Measurements from ENCODE around the gene RAP1A.

Gene RAP1A

DNA sequence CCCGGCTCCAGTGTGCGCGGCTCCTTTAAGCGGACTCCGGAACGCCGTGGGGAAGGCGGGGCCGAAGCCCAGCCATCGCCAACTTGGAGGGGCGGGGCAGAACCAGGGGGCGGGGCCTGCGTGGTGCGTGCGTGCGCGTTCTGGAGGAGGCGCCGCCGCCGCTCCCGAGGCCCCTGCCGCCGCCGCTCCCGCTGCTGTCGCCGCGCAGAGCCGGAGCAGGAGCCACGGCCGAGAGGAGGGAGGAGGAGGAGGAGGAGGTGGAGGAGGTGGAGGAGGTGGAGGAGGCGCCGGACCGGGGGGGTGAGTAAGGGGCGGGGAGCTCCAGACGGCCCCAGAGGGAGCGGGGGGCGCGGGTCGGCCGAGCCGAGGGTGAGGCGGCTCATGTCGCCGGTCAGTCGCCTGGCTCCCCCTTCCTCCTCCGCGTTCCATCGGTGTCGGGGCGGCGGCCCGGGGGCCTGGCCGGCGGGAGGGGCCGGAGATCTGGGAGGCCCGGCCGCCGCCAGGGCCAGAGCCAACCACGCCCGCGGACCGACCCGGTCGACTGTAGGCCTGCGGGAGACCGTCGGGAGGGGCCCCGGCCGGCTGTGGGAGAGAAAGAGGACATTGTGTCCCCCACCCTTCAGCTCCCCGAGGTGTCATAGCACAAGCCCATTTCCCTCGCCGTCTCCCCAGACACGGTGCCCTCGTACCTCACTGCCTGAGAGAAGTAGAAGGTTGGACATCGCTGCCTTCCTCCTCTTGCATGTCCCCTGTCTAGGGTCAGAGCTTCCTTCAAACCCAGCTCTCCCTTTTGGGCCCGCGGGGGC lies at the start of gene RAP1A:
TSS of gene RAP1A (plus strand) at position 155 of the 806 bp plus-strand sequence. CDS start 71,572 bp downstream, outside the sequence.
- no peak for FAIRE-seq

DNA sequence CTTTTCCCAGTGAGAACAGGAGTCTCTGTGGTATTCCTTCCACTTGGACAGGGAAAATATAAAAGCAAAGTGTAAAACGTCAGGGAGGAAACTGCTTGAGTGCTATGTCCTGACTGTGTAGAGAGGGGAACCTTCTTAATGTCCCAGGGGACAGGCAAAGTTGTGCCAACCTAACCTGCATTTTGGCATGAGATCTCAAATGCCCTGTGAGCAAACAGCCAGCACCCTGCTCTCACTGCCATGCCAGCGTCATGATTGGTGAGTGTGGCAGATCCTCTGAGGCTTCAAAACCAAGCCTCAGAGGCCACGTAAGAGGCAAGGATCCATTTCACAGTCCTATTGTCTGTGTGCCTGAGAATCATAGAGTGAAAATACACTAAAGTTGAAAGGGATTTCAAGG lies 49.7 kb upstream of the RAP1A start:
- FAIRE-seq = no peak

DNA sequence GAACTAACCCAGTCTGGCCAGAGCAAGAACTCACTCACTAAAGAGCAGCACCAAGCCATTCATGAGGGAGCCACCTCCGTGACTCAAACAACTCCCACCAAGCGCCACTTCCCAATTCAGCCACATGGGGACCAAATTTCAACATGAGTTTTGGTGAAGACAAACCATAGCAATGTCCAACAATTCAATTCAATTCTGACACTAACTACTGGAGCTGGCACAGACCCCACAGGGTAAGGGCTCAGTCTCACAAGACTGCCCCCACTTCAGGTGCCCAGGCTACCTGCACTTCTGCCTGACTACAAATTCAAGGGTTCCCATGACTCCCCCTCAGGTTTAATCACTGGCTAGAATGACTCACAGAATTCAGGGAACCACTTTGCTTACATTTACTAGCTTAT lies 48.8 kb upstream of the RAP1A start:
- FAIRE-seq = no peak

DNA sequence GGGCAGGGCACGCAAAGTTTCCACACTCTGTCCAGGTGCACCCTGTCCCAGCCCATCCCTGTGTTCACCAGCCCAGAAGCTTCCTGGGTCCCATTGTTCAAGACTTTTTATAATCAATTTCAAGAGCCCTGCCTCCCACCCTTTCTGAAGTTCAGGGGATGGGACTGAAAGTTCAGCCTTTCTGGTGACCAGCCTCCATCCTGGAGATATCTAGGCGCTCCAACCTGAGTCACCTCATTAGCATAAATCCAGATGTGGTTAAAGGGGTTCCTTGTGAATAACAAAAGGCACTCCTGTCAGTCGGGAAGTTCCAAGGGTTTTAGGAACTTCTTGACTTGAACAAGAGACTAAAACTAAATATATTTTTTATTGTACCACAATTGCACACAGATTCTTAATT lies 48.4 kb upstream of the RAP1A start:
- FAIRE-seq = no peak

DNA sequence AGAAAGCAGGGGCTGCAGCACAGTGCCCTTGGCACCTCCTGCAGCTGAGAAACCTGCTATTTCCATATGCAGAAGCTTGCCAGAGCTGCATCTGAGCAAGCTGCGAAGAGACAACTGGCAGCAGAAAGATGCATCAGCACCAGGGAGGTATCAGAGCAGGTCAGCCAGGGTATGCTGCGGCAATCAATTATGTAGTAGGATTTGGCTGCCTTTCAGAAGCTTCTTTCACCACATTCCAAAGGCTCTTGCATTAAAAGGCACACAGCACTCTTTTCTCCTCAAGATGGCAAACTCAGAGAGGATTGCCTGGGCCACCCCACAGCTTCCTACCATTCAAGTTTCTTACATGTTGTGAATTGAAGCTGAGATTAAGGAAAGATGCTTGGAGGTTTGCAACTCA lies 47.6 kb upstream of the RAP1A start:
- FAIRE-seq = no peak

DNA sequence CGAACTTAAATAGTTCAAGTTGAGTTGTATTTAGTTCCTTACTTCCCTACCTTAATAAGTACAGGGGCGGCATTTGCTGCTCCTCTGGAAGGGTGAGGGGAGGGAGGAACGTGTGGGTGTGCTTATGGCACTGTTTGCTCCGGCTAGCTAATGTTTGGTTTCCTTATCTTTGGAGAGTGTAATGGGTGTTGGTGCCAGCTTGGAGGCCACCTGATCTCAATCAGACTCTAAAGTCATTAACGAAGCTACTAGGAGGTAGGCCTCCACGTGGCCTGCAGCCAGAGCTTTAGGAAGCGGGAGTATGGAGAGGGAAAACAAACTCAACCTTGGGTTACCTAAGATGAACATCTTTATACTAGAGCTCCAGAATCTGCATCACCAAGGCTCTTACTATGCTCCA lies 43.0 kb upstream of the RAP1A start:
- FAIRE-seq = no peak

DNA sequence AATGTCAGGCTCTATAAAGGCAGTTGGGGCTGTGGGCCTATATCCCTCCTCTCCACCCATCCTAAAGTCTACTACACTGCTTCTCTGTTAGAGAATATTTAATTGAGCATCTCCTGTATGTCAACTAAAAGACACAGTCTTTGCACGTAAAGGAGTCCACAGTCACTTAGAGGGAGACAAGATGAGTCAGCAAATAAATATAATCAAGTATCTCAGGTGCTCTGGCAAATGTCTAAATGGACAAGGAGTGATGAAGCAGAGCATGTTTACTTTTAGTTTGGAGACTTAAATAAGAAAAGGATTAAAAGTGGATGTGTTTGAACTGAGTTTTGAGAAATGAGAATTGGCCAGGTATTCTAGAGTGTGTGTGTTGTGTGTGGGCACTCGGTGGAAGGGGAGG lies 41.8 kb upstream of the RAP1A start:
- FAIRE-seq = no peak

DNA sequence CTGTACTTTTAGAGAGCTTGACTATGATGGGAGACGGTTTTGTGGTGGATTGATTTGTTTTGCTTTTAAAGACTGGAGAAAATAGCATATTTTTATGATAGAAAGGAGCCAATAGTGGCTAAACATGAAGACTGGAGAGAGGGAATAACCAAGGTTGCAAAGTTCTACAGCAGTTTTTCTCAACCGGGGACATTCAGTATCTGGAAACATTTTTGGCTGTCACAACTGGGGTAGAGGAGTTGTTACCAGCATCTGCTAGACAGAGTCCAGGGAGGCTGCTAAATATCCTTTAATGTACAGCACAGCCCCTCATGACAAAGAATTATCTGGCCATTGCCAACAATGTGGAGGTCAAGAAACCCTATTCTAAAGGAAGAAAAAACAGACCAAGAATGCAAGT lies 38.4 kb upstream of the RAP1A start:
- FAIRE-seq = no peak

DNA sequence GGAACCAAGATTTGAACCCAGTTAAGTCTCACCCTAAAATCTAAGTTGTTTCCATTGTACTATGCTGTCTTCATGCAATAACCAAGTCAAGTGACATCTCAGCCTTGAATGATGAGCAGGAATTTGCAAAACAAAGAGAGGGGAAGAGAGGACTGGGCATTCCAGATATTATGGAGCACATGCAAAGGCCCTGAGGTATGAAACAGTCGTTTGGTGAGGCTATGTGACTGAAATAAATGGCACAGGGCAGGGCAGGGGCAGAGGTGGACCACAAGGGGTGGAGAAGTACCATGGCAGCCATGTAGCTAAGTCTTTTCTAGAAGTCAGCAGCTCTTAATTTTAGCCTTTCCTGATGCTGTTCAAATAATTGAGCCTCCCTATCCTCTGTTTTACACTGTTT lies 37.6 kb upstream of the RAP1A start:
- no peak for FAIRE-seq

DNA sequence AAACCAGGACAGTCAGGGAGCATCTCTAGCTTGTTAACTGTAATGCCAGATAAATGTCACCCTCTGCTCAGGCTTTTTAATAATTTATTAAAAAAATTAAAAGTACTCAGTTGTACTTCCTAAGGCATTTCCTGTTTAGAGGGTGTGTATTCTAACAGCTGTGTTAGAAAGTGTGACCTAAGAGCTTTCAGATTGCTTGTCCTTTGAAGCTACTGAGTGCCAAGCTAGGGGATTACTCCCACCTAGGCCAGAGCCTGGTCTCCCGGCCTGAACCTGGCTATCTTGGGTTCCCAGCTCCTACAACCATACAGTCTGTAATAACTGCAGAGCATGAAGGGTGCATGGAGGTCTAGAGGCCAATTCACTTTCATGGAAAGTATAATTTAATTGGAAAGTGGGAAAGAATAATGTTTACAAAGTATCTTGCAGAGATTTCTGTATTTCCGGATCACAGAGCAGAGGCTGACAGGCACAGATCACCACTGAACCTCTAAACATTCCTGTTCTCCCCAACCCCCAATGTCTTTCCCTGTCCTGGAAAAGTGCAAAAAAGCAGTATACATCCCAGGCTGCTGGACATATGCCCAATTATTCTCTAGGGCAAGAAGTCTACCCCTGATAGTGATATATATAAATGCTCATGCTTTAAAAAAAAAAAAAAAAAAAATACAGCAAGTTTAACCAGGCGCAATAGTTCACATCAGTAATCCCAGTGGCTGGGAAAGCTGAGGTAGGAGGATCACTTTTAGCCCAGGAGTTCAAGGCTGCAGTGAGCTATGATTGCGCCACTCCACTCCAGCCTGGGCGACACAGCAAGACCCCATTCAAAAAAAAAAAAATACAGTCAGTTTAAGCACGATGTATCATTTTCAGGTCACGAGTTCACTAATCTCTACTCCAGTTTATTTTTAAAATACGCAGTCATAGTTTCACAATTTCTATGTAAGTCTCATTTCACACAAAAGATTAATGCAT lies 36.7 kb upstream of the RAP1A start:
- FAIRE-seq = no peak

DNA sequence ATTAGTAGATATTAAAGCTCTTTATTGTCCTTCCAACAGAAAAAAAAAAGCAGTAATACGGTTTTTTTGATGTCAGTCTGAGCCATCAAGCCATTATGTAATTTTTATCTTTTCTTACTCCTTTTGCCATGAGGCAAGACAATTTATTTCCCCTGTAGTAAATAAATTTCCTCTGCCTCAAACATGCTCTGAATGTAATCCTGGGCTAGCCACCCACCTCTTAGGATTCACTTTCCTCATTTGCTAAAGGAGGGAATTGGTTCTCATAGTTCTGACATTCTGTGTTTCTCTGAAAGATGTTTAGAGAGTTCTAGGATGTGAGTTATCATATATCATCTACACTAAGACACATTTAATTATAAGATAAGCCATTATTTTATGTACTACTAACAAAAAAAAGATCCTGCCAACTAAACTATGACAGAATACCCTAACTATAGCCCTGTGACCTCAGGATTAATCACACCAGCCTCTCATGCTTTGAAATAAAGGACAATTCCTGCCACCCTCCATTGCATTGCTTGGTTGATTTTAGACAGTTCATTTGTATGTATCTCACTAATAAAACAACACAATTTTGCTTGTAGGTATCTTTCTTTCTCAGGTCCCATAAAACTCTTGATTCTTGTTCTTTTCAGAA lies 34.0 kb upstream of the RAP1A start:
- FAIRE-seq = no peak

DNA sequence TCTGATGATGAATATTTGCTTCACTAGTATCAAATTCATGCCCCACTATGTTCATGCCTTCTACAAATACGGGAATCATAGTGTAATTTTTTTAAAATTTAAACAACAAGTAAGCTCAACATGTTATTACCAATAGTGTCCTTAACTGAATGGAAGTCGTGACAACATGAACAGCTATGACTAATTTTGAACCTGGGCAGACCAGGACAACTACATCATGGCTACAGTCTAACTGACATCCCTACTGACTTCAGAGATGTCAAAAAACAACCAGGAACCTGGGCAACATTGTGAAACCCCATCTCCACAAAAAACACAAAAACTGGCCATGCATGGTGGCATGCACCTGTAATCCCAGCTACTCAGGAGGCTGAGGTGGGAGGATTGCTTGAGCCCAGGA lies 33.5 kb upstream of the RAP1A start:
- FAIRE-seq = no peak

DNA sequence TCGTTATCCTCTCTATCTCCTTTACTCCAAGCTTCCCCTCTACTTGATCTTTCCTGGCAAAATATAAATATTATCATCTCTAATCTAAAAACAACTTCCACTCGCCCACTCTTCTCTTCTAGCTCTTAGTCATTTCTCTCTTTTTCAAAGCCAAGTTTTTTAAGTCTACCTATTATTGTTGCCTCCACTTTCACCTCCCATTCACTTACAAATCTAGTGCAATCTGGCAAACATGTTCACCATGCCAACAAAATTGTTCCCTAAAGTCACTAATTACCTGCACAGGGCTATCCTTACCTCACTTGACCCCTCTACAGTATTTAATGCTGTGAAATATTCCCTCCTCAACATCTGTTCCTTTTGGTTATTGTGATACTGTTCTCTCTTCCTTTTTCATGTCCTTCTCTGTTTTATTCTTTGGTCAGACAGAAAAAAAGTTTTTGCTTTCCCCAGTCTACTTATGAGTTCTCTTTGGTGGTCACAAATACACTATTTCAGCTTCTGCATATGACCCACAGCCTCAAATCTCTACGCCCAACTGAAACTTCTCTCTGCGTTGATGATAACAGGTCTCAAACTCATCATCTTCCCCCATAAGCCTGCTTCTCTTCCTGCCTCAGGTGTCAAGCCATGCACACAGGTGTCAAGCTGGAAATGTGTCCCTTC lies 31.9 kb upstream of the RAP1A start:
- no peak for FAIRE-seq

DNA sequence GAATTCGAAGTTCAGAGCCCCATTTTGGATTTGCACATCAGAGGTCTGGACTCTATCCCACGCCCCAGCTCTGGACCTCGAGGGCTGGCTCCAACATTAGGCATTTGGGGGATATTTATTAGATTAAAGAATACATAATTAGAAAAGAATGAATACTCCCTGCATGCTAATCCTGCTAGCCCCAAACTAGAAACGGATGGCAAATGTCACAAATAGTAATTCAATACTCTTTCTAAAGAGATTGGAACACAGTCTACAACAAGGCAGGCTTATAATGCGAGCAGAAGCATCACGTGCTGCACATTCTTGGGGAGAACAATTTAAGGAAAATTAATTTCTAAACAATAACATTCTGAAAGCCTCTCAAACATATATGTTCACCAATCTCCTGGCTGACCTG lies 27.7 kb upstream of the RAP1A start:
- no peak for FAIRE-seq

DNA sequence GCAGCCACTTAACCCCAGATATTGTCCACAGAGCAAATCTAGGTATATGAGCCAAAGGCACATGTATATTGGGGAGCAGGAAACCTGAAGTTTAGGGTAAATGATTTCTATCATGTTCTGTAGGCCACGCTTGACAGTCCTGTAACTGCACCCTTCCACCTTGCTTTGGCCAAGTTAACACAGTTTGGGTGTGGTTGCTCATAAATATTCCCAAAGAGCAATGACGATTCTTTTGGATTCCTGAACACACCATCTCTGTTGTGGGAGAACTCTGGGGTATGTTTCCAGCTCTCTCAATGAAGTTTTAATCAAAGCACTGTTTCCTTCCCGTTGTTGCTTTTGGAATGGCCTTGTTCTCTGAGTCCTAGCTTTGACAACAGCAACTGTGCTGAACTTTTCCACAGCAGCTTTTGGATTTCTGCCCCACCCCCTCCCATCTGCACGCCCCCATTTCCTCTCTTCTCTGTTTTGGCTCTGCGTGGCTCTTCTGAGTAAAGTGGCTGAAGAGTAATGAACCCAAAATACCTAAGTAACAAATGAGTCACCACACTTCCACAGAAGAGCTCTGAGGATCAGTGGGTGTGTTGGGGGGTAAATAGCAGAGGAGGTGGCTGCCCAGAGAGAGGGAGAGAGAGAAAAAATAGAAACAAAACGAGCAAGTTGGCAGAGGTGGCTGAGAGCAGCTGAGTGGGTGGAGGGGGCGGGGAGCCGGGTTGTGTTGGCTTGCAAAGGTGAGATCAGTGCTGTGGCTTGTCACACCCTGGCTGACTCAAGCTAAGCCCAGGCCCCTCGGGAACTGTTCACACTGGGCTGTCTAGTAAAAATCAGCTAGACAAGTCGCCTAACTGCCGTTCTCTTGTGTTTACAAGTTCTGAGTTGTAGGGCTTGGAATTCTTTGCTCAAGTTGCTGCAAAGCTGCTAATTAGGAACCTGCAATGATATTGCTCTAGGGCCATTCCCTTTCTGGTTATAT lies 26.9 kb upstream of the RAP1A start:
- no peak for FAIRE-seq

DNA sequence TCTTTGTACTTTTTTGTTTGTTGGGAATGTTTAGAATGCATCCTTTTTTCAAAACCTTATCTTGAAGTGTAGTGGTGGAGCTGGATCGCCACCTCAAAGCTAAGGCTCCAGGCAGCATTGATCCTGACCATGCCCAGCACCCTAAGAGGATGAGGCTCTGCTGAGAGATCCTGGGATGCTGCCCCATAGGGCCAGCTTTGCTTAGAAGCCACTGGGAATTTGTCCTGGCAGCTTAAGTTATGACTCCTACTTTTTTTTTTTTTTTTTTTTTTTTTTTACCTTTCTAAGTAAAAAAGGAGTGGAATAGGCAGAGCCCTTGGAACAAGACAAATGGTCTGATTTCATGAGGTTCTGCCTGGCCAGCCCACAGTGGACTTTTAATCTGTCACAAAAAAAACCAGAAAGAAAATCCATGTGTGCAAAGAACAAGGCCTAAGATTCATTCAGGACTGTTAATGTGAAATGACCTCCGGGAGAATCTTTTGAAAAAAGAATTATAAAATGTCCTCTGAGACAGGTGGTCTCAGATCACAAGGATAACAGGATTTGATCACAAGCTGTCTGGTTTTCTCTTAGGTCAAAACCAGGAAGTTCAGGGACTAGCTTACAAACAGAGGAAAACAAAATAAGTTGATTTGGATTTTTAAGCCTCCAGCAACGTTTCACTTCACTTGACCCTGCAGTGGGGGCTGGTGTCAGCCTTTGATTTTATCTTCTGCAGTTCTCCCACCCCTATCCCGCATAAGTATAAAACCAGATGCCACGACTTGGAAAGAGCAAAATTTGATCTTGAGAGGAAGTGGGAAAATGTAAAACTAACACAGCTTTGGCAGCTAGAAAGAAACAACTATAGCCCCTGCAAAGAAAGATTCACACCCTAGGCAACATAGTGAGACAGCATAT lies 25.9 kb upstream of the RAP1A start:
- FAIRE-seq = no peak

DNA sequence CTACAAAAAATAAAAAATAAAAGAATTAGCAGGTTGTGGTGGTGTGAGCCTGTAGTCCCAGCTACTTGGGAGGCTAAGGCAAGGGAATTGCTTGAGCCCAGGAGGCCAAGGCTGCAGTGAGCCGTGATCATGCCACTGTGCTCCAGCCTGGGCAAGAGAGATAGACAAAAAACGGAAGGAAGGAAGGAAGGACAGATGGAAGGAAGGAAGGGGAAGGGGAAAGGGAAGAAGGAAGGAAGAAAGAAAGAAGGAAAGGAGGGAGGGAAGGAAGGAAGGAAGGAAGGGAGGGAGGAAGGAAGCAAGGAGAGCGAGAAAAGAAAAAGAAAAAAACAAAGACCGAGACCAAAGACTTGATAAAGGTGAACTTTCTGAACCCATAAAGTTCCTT lies 25.3 kb upstream of the RAP1A start:
- FAIRE-seq = no peak

DNA sequence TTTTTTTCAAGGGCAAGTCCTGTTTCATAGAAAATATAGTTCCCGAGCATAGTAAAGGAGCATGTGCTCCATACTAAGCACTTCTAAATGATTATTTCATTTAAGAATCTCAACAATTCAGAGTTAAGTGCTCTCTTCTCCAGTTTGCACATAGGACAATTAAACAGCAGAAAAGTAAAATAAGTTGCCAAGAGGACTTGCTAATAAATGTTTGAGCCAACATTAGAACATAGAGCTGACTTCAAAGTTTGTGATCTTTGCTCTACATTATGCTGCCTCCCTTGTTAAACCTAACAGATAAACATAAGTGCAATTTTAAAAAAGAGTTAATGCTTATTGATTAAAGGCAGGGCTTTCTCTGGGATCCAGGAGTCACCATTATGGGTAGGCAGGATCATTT lies 23.8 kb upstream of the RAP1A start:
- no peak for FAIRE-seq

DNA sequence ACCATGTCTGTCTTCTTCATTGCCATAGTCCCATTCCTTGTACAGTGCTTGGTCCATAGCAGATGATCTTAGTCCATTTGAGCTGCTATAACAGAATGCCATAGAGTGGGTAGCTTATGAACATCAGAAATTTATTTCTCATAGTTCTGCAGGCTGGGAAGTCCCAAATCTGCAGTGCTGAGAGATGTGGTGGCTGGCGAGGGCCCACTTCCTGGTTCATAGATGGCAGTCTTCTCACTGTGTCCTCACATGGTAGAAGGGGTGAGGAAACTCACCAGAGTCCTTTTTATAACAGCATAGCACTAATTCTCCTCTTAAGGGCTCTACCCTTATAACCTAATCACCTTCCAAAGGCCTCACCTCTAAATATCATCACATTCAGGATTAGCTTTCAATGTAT lies 23.1 kb upstream of the RAP1A start:
- FAIRE-seq = no peak

DNA sequence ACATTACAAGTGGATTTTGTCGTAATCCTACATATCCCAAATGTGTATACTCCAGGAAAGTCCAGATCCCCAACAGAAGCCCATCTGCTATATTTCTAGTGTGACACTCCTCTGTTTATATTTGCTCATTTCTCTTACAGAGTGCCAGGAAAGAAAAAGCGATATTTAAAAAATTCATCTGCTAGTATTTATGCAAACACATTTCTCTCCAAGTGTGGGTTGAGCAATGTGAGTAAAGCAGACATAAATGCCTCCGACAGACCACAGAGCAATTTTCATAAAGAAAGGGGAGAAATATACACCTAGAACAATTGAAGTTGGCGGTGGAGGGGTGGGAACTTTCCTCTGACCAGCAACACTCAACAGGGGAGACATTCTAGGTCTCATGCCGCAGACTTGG lies 22.2 kb upstream of the RAP1A start:
- FAIRE-seq = no peak

DNA sequence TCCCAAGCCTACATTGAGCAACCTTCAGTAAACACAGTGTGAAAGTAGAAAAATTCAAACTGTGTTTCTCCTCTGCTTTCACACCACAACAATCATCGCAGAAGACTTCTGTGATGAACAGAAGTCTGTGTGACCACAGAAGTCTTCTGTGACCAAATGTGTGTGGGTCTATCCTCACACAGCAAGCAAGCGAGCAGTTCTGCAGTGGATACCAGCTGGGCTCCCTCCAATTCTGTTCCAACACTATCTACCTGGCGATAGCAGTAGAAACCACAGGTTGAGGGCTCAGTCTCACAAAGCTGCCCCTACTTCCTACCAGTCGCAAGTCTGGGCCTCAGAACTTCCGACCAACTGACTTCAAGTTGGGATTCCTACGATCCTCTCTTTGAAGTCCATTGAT lies 21.0 kb upstream of the RAP1A start:
- FAIRE-seq = no peak

All from colon (tissue), 2 donors.